ENCODE measurements around the gene KRT13. TPM values are rescaled to one million over a fixed set of nuclear protein-coding genes. Genes with fewer than 3 reads are reported as not detected.

KRT13 gene
- total RNA-seq, 1 donor from 2014 or later: not detected

GRCh38 chr17:41464682-41465081, 40.7 kb downstream of the KRT13 start:
- no peak overlapping the region for H3K4me3 Mint-ChIP-seq
- no peak overlapping the region for H3K27ac Mint-ChIP-seq (ENCODE audit: unreplicated experiment)
- TF ChIP-seq CTCF (conservative IDR thresholded peaks at IDR 0.05): no peak

GRCh38 chr17:41464173-41464572, 41.2 kb downstream of the KRT13 start:
- no peak for TF ChIP-seq CTCF (conservative IDR thresholded peaks at IDR 0.05)
- no peak overlapping the region for H3K27ac Mint-ChIP-seq (ENCODE audit: unreplicated experiment)
- no peak for DNase-seq (ENCODE audit: low read depth, low spot score)
- H3K27me3 Mint-ChIP-seq (ENCODE audit: low read depth): no peaks in the 10 kb centered on the region
- no peak overlapping the region for H3K4me3 Mint-ChIP-seq
- no peaks in the 10 kb centered on the region for H3K36me3 Mint-ChIP-seq (ENCODE audit: low read depth)
- H3K4me1 Mint-ChIP-seq: no peaks in the 10 kb centered on the region
- peaks cover 3% of the 10 kb centered on the region for H3K9me3 Mint-ChIP-seq

More at GRCh38 chr17:41464682-41465081, 40.7 kb downstream of the KRT13 start:
- DNase-seq (ENCODE audit: low read depth, low spot score): no peak
- Mint-ChIP-seq H3K9me3 (peaks cover 3% of the 10 kb centered on the region), H3K36me3 (ENCODE audit: low read depth) (no peaks in the 10 kb centered on the region), H3K4me1 (no peaks in the 10 kb centered on the region), H3K27me3 (ENCODE audit: low read depth) (no peaks in the 10 kb centered on the region)

- peaks cover 3% of the 10 kb centered on the region for H3K9me3 Mint-ChIP-seq
- TF ChIP-seq CTCF (conservative IDR thresholded peaks at IDR 0.05): no peak
- H3K4me3 Mint-ChIP-seq: no peak overlapping the region
- no peak overlapping the region for H3K27ac Mint-ChIP-seq (ENCODE audit: unreplicated experiment)
- no peaks in the 10 kb centered on the region for H3K4me1 Mint-ChIP-seq
- no peaks in the 10 kb centered on the region for H3K27me3 Mint-ChIP-seq (ENCODE audit: low read depth)
- DNase-seq (ENCODE audit: low read depth, low spot score): no peak
- no peaks in the 10 kb centered on the region for H3K36me3 Mint-ChIP-seq (ENCODE audit: low read depth)
Measured at GRCh38 chr17:41463746-41464145, 41.7 kb downstream of the KRT13 start.

GRCh38 chr17:41462705-41463104, 42.7 kb downstream of the KRT13 start:
- no peak overlapping the region for H3K27ac Mint-ChIP-seq (ENCODE audit: unreplicated experiment)
- no peaks in the 10 kb centered on the region for H3K36me3 Mint-ChIP-seq (ENCODE audit: low read depth)
- no peaks in the 10 kb centered on the region for H3K4me1 Mint-ChIP-seq
- H3K4me3 Mint-ChIP-seq: no peak overlapping the region
- TF ChIP-seq CTCF (conservative IDR thresholded peaks at IDR 0.05): no peak
- DNase-seq (ENCODE audit: low read depth, low spot score): no peak
- no peaks in the 10 kb centered on the region for H3K27me3 Mint-ChIP-seq (ENCODE audit: low read depth)
- peaks cover 1% of the 10 kb centered on the region for H3K9me3 Mint-ChIP-seq

- Mint-ChIP-seq H3K27ac (ENCODE audit: unreplicated experiment) (no peak overlapping the region), H3K4me3 (no peak overlapping the region), H3K9me3 (no peaks in the 10 kb centered on the region), H3K27me3 (ENCODE audit: low read depth) (no peaks in the 10 kb centered on the region), H3K36me3 (ENCODE audit: low read depth) (no peaks in the 10 kb centered on the region), H3K4me1 (no peaks in the 10 kb centered on the region)
- TF ChIP-seq CTCF (conservative IDR thresholded peaks at IDR 0.05): no peak
- no peak for DNase-seq (ENCODE audit: low read depth, low spot score)
Measured at GRCh38 chr17:41457676-41458075, 47.7 kb downstream of the KRT13 start.

GRCh38 chr17:41456204-41456603, 49.2 kb downstream of the KRT13 start:
- TF ChIP-seq CTCF (conservative IDR thresholded peaks at IDR 0.05): no peak
- no peak for DNase-seq (ENCODE audit: low read depth, low spot score)
- H3K27me3 Mint-ChIP-seq (ENCODE audit: low read depth): peaks cover 3% of the 10 kb centered on the region
- no peak overlapping the region for H3K27ac Mint-ChIP-seq (ENCODE audit: unreplicated experiment)
- peaks cover 3% of the 10 kb centered on the region for H3K9me3 Mint-ChIP-seq
- no peaks in the 10 kb centered on the region for H3K4me1 Mint-ChIP-seq
- peaks cover 2% of the 10 kb centered on the region for H3K36me3 Mint-ChIP-seq (ENCODE audit: low read depth)
- no peak overlapping the region for H3K4me3 Mint-ChIP-seq
